WTC11 (cell line): ENCODE data around the gene SCRN3. TPM values are rescaled to one million over a fixed set of nuclear protein-coding genes. Genes with fewer than 3 reads are reported as not detected.

Experiments used
- ATAC-seq: fragments of 200-7000 bp; cut with Tn5 transposase; 2 replicates; pipeline ENCODE4 v1.10.0; 2021; ENCODE audit warnings: mild to moderate bottlenecking, moderate library complexity
- CTCF ChIA-PET: fragments of 300-600 bp; sonication (Branson Sonifier 250); formaldehyde crosslinking; loops from one replicate; lab custom pipeline; 2021; ENCODE audit warnings: antibody characterized with exemption; lab: Charles Lee
- POLR2A ChIA-PET: fragments of 350-600 bp; sonication (Branson Sonifier 250); formaldehyde crosslinking; loops from one replicate; lab custom pipeline; 2021; ENCODE audit warnings: antibody characterized with exemption; lab: Charles Lee
- DNase-seq: peaks from one replicate; pipeline ENCODE4 v3.0.0; 2021; ENCODE audit warnings: low spot score
- H3K27ac Mint-ChIP-seq: 2 replicates; pipeline ENCODE4 v1.8.0; 2021; ENCODE audit warnings: mixed read lengths
- H3K27me3 Mint-ChIP-seq: 2 replicates; pipeline ENCODE4 v1.8.0; 2021; ENCODE audit warnings: low read depth, mild to moderate bottlenecking, moderate library complexity, mixed read lengths
- H3K36me3 Mint-ChIP-seq: 2 replicates; pipeline ENCODE4 v1.8.0; 2021; ENCODE audit warnings: mixed read lengths
- H3K4me1 Mint-ChIP-seq: 2 replicates; pipeline ENCODE4 v1.8.0; 2022; ENCODE audit warnings: mixed read lengths
- H3K4me3 Mint-ChIP-seq: 2 replicates; pipeline ENCODE4 v1.8.0; 2021; ENCODE audit warnings: mild to moderate bottlenecking, moderate library complexity, mixed read lengths
- H3K9me3 Mint-ChIP-seq: 2 replicates; pipeline ENCODE4 v1.8.0; 2021; ENCODE audit warnings: mixed read lengths
- ARID4B ChIP-seq: sonication (generic); formaldehyde crosslinking; IDR thresholded peaks from 2 replicates; pipeline ENCODE4 v1.8.0; 2023; ENCODE audit warnings: missing genetic modification reagents, mild to moderate bottlenecking, borderline replicate concordance
- CREM ChIP-seq: sonication (generic); formaldehyde crosslinking; IDR thresholded peaks from 2 replicates; pipeline ENCODE4 v1.8.1; 2022; ENCODE audit warnings: mild to moderate bottlenecking, missing genetic modification reagents, moderate library complexity
- E2F5 ChIP-seq: sonication (generic); formaldehyde crosslinking; IDR thresholded peaks from 2 replicates; pipeline ENCODE4 v1.8.1; 2022; ENCODE audit warnings: mild to moderate bottlenecking, moderate library complexity, missing genetic modification reagents
- ETV6 ChIP-seq: sonication (generic); formaldehyde crosslinking; IDR thresholded peaks from 2 replicates; pipeline ENCODE4 v1.8.1; 2022; ENCODE audit warnings: mild to moderate bottlenecking, missing genetic modification reagents
- GRHL2 ChIP-seq: fragments of 250-450 bp; sonication (Bioruptor Pico); IDR thresholded peaks from 2 replicates; pipeline ENCODE4 v1.8.0; 2022; ENCODE audit warnings: mild to moderate bottlenecking, moderate library complexity; ENCODE audit not compliant: insufficient replicate concordance, severe bottlenecking
- IRF1 ChIP-seq: sonication (generic); formaldehyde crosslinking; IDR thresholded peaks from 2 replicates; pipeline ENCODE4 v1.8.0; 2023; ENCODE audit warnings: missing genetic modification reagents
- KAT7 ChIP-seq: sonication (generic); formaldehyde crosslinking; IDR thresholded peaks from 2 replicates; pipeline ENCODE4 v1.8.1; 2023; ENCODE audit warnings: missing genetic modification reagents, mild to moderate bottlenecking, borderline replicate concordance
- MAX ChIP-seq: sonication (generic); formaldehyde crosslinking; IDR thresholded peaks from 2 replicates; pipeline ENCODE4 v1.8.0; 2022; ENCODE audit warnings: mild to moderate bottlenecking, missing genetic modification reagents
- MXD4 ChIP-seq: fragments of 250-450 bp; sonication (Bioruptor Pico); IDR thresholded peaks from 2 replicates; pipeline ENCODE4 v1.8.0; 2021; ENCODE audit warnings: mild to moderate bottlenecking, moderate library complexity, borderline replicate concordance
- NFE2L1 ChIP-seq: sonication (generic); formaldehyde crosslinking; IDR thresholded peaks from 2 replicates; pipeline ENCODE4 v1.8.1; 2023; ENCODE audit warnings: missing genetic modification reagents
- PRDM15 ChIP-seq: sonication (generic); formaldehyde crosslinking; IDR thresholded peaks from 2 replicates; pipeline ENCODE4 v1.8.0; 2022; ENCODE audit warnings: missing genetic modification reagents
- PREB ChIP-seq: sonication (generic); formaldehyde crosslinking; IDR thresholded peaks from 2 replicates; pipeline ENCODE4 v1.8.1; 2022; ENCODE audit warnings: mild to moderate bottlenecking, missing genetic modification reagents, moderate library complexity, borderline replicate concordance
- RORB ChIP-seq: fragments of 250-450 bp; sonication (Bioruptor Pico); IDR thresholded peaks from 2 replicates; pipeline ENCODE4 v1.9.0; 2021; ENCODE audit warnings: mild to moderate bottlenecking
- USF2 ChIP-seq: sonication (generic); formaldehyde crosslinking; IDR thresholded peaks from 2 replicates; pipeline ENCODE4 v1.8.1; 2023; ENCODE audit warnings: mild to moderate bottlenecking, missing genetic modification reagents, moderate library complexity
- ZBTB21 ChIP-seq: sonication (generic); formaldehyde crosslinking; IDR thresholded peaks from 2 replicates; pipeline ENCODE4 v1.8.1; 2023; ENCODE audit warnings: mild to moderate bottlenecking, missing genetic modification reagents, borderline replicate concordance
- ZNF263 ChIP-seq: sonication (generic); formaldehyde crosslinking; IDR thresholded peaks from 2 replicates; pipeline ENCODE4 v1.8.1; 2022; ENCODE audit warnings: low read depth, mild to moderate bottlenecking, moderate library complexity, missing genetic modification reagents
- ZNF317 ChIP-seq: sonication (generic); formaldehyde crosslinking; IDR thresholded peaks from 2 replicates; pipeline ENCODE4 v1.8.1; 2023; ENCODE audit warnings: low read depth, mild to moderate bottlenecking, moderate library complexity, missing genetic modification reagents, borderline replicate concordance
- ZNF425 ChIP-seq: fragments of 250-450 bp; sonication (Bioruptor Pico); conservative IDR thresholded peaks from 2 replicates; pipeline ENCODE4 v1.9.0; 2021; ENCODE audit warnings: mild to moderate bottlenecking
- ZNF512 ChIP-seq: sonication (generic); formaldehyde crosslinking; IDR thresholded peaks from 2 replicates; pipeline ENCODE4 v1.8.1; 2022; ENCODE audit warnings: missing genetic modification reagents, borderline replicate concordance
- ZSCAN18 ChIP-seq: fragments of 250-450 bp; sonication (Bioruptor Pico); IDR thresholded peaks from 2 replicates; pipeline ENCODE4 v2.1.2; 2022; ENCODE audit warnings: mild to moderate bottlenecking, moderate library complexity
- total RNA-seq: library from RNA; stranded (reverse); gene quantifications from 3 replicates; pipeline ENCODE4 v1.2.3, GENCODE V29; 2021

Gene SCRN3
- total RNA-seq, 1 experiment from 2014 or later: 8.0 TPM

GRCh38 chr2:174389542-174389941 lies 6.0 kb upstream of the SCRN3 start:
- POLR2A ChIA-PET: no interaction called here
- H3K4me1 Mint-ChIP-seq: peaks cover 5% of the 10 kb centered on the region
- CTCF ChIA-PET: no interaction called here

More at GRCh38 chr2:174389542-174389941, 6.0 kb upstream of the SCRN3 start:
- ATAC-seq (no peak), DNase-seq (no peak)
- Mint-ChIP-seq H3K9me3 (no peaks in the 10 kb centered on the region), H3K27me3 (no peaks in the 10 kb centered on the region), H3K4me3 (no peak overlapping the region), H3K27ac (no peak overlapping the region), H3K36me3 (peaks cover 7% of the 10 kb centered on the region)
- TF ChIP-seq PREB (CRISPR knock-in tag) (no peak), ZNF317 (CRISPR knock-in tag) (no peak), MXD4 (CRISPR knock-in tag) (no peak), ZSCAN18 (CRISPR knock-in tag) (no peak), ZNF263 (CRISPR knock-in tag) (no peak), PRDM15 (CRISPR knock-in tag) (no peak), ARID4B (CRISPR knock-in tag) (no peak), CREM (CRISPR knock-in tag) (no peak), USF2 (CRISPR knock-in tag) (no peak), KAT7 (CRISPR knock-in tag) (no peak), ZNF425 (CRISPR knock-in tag) (no peak), ETV6 (CRISPR knock-in tag) (no peak), RORB (CRISPR knock-in tag) (no peak), NFE2L1 (no peak), MAX (CRISPR knock-in tag) (no peak), ZBTB21 (no peak), GRHL2 (no peak), IRF1 (CRISPR knock-in tag) (no peak), E2F5 (no peak), ZNF512 (CRISPR knock-in tag) (no peak)
